HG03354 (cell line): ENCODE data around the gene FBLN7.

ENCODE experiments used
- ATAC-seq: cut with Tn5 transposase; IDR thresholded peaks from one replicate; pipeline ENCODE4 v1.9.1; 2021; ENCODE audit warnings: mild to moderate bottlenecking; ENCODE audit not compliant: unreplicated experiment, poor library complexity, severe bottlenecking

The FBLN7 gene

DNA sequence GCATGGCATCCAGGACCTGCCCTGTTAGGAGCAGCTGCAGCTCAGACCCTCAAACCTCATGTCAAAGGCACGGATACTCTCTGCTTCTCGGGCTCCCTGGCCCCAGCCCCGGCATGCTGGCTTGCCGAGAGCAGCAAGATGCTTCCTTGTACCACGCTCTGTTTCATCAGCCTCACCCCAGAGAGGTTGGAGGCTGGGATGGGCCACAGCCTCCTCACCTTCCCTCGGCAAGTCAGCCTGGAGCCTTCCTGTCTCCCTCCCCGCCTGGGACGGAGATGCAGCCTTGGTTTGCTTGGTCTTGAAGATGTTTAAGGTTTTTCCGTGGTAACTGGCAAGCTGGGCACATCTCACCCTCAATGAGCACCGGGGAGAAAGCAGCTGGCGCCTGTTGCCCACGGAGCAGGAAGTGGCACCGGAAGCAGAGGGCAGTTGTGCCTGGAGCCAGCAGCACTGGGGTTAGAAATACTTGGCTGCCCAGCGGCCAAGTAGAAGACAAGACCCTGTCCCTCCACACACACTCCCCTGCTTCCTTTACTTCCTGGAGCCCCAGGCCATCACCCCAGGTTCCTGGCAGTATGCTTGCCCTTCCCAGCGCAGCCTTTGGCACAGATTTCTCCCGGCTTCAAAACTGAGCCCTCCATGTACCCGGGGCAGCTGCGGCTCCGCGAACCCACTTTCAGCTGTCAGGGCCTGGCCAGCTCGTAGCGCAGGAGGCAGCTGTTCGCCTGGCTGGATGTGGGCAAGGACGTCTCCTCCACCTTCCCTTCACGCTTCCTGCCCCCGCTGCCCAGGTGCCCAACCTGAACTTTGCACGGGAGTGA is 17.4 kb downstream of the FBLN7 start:
- ATAC-seq = no peak

DNA sequence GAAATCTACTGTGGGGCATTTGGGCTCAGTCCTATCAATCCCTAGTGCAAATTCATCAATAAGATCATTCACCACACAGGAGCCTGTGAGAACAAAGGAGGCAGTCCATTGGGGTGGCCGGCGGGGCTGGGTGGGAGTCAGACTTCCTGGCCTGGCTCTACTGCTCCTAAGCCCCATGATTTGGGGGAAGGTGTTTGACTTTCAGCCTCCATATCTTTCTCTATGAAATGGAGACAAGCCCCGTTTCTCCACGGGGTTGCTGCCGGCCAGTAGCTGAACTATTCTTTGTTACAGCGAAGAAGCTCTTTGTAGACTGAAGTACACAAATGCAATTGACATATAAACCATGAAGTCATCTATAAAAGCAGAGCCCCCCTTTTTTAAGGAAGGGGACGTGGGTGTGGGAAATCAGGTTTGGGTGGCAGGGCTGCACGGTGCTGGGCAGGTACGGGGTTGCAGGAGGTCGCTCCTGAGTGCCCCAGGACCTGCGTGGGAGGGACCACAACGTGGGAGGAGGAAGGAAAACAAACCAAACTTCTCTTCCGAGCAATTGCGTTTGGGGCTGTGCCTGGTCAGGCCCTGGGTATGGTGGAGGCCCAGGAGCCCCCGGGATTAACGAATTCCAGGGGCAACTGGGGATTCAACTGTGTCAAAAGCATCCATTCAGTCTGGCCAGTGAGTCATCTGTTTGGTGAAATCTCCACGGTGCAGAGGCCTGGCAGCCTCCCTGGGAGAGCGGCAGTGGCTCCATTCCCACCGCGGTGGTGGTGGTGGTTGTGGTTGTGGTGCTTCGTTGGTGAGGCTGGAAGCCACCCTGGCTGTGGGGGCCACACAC is 18.2 kb downstream of the FBLN7 start:
- no peak for ATAC-seq

DNA sequence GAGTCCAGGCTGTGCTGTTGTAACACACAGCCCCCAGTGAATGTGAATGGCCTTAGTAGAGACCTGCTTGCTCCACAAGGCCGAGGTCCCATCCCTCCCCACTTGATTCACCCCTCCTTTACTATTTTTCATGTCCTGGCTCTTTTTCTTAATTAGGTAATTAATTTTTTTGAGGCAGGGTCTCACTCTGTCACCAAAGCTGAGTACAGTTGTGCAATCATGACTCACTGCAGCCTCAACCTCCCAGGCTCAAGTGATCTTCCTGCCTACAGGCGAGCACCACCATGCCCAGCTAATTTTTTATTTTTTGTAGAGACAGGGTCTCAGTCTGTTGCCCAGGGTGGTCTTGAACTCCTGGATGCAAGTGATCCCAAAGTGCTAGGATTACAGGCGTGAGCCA is 19.3 kb downstream of the FBLN7 start:
- ATAC-seq = no peak

DNA sequence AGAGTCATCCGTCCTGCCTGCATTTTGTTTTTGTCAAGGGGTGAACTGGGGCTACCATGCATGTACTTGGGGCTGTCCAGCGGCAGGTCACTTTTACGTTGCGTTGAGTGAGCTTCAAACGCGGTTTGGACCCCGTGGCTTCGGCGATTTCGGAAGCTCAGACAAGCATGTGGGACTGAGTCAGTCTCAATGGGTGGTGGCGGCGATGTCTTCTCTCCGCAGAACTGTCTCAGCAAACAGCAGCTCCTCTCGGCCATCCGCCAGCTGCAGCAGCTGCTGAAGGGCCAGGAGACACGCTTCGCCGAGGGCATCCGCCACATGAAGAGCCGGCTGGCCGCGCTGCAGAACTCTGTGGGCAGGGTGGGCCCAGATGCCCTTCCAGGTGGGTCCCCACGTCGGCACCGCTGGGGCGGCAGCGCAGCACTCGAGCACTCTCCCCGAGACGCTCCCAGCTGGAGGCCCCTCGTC is 21.3 kb downstream of the FBLN7 start:
- no peak for ATAC-seq

DNA sequence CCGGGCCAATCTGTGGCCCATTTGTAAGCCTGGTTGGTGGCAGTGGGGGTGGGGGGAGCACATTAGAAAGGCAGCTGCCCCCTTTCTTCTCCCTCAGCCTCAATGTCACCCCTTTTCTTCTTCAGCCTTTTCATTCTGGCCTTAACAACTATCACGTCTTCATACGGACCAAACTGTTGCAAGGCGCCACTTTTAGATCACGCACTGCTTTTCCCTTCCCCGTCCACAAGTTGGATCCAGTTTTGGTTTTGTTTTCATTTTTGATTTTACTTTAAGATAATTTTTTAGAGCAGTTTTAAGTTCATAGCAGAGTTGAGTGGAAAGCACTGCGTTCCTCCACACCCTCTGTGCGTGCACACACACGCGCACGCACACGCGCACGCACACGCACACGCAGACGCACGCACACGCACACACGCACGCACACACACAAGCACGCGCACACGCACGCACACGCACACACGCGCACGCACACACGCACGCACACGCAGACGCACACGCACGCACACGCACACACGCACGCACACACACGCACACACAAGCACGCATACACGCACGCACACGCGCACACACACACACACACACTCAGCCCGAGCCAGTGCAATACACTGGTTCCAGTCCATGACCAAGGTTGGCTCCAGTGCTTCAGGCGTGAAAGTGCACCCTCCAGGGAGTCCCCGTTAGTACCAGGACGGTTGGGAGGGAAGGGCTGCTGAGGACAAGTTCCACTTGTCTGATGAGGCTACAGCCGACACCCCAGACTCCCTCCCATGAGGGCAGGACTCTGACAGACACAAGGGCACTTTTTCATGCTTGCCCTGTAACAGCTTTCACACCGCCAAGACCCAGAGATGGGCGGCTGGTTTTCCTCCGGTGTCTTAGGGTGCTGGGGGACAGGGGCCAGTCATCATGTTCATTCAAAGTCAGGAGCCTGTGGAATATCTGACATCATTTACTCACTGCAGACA is 22.4 kb downstream of the FBLN7 start:
- no peak for ATAC-seq

DNA sequence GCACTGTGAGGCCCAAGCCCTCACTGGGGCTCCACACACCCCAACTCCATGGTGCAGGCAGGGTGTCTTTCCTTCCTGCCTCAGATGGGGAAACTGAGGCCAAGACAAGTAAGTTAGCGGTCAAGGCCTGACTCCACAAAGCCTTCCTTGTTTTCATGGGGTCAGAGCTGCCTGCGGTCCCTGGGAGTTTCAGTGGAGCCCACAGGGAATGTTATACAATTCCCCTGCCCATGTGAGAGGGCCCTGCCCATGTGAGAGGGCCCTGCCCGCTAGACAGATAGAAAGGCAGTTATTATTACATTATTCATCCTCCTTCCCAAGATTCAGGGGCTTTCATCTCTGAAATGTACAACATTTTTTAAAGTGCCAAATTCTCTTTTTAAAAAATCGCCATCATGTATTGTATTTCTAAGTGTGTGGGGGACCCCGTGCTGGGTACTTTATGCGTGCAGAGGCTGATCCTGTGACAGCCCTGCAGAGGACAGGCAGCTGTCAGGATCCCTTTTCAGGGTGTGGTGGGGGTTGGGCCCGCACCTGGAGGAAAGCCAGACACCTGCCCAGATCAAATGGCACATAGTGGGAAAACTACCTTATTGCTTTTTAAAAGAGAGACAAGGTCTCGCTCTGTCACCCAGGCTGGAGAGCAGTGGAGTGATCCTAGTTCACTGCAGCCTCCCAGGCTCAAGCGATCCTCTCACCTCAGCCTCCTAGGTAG is 23.4 kb downstream of the FBLN7 start:
- ATAC-seq = no peak

DNA sequence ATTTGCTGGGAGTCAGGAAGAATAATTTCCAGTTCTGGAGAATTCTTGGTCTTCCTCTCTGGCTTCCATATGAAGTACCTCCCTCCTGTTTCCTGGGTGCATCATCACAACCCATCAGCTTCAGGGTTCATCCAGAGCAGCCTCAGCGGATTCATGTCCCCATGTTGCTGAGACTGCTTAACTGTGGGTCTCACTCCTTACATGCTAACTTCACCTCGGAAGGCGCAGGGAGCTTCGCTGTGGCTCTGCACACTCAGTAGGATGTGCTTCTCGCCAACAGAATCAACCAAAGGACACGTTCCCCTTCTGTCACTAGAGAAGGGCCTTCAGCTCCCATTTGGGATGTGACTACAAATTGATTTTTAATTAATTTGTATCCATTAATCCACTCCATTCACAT is 24.2 kb downstream of the FBLN7 start:
- no peak for ATAC-seq

DNA sequence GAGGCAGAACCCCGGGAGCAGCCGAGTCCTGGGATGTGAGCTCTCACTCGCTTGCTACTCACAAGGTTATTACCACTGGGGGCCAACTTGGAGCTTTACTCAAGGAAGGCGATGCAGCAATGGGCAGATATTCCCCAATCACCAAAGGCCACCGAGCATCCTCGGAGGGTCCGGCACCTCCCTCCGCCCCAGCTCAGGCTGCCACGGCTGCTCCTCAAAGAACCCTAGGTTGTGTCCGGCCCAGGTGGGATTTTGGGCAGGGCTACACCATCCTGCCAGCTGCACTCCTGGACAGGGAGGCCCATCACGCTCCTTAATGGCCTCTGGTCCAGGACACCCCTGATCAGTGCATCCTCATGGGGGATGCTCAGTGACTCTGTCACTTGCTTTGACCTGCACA is 24.8 kb downstream of the FBLN7 start:
- no peak for ATAC-seq

DNA sequence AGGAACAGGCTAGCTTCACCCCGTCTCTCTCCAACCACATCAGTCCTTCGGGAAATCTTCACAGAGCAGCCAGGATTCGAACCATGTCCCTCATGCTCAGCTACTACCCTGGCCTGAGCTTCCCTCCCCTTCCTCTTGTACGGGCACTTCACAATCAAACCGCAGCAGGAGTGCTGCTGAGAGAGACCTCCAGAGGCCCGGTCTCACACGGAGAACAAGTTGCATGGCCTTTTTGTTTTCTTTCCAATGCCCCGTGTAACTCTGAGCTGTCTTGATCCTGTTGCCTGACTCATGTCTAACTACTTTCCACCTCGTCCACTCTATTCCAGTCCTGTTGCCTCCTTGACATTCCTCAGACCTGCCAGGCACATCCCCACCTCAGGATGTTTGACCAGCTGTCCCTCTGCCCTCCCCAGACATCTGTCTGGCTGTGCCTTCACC is 25.4 kb downstream of the FBLN7 start:
- ATAC-seq = no peak

DNA sequence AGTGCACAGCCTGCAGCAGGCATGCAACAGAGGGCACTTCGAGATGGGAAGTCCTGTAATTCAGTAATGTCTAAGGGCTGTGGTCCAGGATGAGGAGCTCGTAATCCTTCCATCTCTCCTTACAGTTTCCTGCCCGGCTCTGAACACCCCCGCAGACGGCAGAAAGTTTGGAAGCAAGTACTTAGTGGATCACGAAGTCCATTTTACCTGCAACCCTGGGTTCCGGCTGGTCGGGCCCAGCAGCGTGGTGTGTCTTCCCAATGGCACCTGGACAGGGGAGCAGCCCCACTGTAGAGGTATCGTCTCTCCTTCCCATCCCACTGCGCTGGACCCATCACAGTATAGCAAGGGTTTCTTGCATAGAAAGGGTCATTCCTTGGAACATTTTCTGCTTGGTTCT is 26.7 kb downstream of the FBLN7 start:
- no peak for ATAC-seq

DNA sequence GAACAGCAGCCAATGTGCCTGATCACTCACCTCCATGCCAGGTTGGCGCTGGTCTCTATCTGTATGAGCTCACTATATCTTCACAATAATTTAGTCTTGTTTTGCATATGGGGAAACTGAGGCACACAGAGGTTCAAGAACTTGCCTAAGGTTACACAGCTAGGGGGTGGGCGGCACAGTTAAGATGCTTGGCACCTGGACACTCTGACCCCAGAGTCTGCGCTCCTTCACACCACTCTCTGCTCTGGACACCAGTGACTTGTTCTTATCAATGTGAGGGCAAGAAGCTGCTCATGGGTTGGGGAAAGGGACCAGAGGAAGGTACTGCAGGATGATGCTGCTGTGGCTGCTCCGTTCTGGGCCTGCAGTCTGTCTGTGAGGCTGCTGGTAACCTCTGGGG is 27.1 kb downstream of the FBLN7 start:
- no peak for ATAC-seq

DNA sequence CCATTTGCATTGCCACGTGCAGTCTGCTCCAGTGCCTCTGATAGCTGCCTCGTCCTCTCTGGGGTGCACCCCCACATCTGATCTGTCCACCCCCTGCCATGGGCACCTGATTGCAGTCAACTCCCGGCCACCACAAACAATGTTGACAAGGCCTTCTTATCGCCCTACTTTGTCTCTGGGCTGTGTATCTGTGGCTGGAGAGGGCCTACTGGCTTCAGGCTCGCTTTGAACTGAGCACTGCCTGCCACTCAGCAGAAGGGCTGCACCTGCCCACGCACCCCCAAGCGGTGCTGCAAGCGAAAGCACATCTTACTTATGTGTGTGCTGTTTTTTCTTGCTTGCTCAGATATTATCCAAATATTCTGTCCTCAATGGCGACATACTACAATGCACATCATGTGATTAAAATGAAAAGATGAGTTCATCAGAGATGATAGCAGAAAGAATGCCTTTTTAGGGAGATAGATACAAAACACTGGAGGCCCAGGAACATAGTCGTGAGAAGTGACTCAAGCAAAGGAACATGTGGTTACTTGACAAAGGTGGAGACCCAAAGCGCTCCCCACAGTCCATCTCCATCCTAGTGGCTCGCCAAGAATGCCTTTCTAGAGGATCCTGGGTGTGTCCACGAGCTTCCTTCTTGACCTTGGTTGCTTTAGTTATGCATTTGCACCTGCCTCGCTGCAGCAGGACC is 28.8 kb downstream of the FBLN7 start:
- ATAC-seq = no peak

DNA sequence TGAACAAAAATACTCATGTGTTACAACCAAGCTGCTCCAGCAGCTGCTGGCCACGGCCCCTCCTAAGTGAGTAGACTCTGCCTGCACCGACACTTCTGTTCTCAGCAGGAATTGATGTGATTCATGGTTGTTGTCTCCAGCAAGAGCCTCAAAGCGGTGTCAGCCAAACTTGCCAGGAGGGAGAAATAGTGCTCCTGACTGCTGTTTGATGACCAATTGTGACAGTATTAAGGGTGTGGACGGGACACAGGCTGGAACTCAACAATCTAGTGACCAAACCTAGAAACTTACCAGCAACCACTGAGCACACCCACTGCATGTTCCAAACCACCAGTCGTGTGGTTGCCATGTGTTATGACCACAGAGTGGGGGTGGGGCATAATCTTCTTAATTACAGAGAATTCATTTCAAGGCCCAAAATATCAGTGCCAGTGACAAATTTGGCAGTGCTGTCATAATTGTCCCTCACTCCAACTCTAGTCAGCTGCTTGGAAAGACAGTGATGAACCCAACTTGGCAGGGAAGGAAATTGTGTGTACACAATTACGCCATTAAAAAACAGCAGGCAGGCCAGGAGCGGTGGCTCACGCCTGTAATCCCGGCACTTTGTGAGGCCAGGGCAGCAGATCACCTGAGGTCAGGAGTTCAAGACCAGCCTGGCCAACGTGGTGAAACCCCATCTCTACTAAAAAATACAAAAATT is 30.4 kb downstream of the FBLN7 start:
- no peak for ATAC-seq

DNA sequence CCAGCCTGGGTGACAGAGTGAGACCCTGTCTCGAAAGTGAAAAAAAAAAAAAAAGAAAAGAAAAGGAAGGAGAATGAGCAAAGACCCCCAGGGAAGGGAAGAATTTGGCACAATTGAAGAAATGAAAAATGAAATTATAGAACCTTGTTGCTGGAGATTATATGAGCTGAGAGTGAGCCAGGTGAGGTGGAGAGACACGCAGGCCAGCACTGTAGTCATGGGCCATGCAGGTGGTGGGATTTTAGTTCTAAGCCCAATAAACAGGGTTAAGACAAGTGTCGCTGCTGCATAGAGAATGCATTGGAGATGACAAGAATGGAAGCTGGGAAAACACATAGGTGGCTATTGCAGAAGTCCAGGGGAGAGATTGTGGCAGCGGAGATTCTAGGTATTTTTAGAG is 32.3 kb downstream of the FBLN7 start:
- no peak for ATAC-seq

DNA sequence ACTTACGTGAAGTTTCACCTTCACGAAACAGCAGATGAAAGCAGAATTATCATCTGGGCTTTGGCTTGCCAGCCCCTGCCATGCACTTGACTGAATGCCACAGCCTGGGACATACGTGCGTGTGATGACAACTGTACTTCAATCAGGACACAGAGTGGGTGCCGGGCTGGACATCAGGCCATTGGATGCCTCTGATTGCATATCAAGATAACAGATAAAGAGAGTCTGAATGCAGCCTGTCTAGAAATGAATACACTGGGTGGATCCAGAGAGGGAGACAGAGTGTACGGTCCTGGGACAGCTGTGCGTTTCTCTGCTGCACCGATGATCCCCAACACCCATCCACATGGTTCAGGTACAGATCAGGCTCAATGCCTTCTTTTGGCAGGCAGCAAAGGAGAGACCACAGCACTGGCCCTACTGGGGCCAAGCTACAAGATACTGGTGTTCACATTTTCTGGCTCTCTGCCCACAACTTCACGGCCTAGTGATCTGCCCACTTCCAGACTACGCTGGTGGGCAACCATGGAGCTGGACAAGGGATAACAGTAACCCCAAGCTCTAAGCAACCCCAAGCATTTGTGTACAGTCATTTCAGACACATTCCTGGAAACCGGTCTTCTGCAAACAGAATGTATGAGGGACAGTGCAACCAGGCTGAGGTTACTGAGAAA is 35.6 kb downstream of the FBLN7 start:
- no peak for ATAC-seq

DNA sequence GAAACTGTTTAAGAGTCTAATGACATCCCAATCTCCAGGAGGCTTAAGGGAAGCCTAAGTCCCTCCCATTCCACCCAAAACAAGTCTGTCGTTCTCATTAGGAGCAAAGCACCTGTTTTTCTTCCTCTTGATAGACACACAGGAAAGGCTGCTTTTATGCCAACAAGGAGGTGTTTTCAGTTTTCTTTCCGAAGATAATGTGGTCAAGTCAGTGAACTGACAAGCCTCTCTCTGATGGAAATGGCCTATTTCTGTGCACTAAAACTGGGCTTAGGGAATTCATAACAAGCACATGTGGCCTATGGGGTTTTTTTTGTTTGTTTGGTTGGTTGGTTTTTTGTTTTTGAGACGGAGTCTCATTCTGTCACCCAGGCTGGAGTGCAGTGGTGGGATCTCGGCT is 36.2 kb downstream of the FBLN7 start:
- no peak for ATAC-seq

DNA sequence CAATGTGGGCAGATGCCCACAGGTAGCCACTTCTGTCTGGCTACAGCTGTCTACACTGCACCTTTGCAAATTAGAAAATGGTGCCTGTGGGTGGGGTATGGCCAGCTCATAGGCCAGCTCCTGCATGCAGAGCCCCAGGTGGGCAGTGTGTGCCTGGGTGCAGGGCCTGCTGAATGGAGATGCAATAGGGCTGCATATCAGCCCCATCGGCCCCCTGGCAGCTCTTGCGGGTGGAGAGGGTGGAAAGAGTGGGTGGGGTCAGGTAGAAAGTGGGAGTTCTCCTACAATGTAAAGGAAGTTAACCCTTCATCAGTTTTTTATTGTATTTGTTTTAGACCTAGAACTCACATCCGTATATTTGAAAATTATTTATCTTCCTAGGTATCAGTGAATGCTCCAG is 37.1 kb downstream of the FBLN7 start:
- ATAC-seq = no peak
